Calu3 (cell line): ENCODE measurements around the gene SLC33A1. TPM values are rescaled to one million over a fixed set of nuclear protein-coding genes. Genes with fewer than 3 reads are reported as not detected.
A peak's percentile ranks its signal among the peaks of the same experiment; 100 is the strongest.
"Not testable (repeated sequence)": the region's sequence is repeated elsewhere in the genome, so short reads cannot be mapped to it uniquely, and the experiment has no call there.

Experiments used
- BruUV-seq: library from RNA; stranded (reverse); fragments of 400-500 nt; replicated peaks from 2 replicates; lab custom pipeline; 2021; lab: Mats Ljungman, UMichigan
- CTCF ChIA-PET: fragments of 300-600 bp; sonication (Branson Sonifier 250); formaldehyde crosslinking; loops from one replicate; lab custom pipeline; 2022; ENCODE audit warnings: antibody characterized with exemption; lab: Charles Lee
- DNase-seq: peaks from one replicate; pipeline ENCODE4 v3.0.0; 2022
- H3K27ac Mint-ChIP-seq: one replicate; pipeline ENCODE4 v1.8.0; 2022; ENCODE audit warnings: mixed read lengths; ENCODE audit not compliant: unreplicated experiment
- H3K27me3 Mint-ChIP-seq: one replicate; pipeline ENCODE4 v1.8.0; 2022; ENCODE audit warnings: mixed read lengths; ENCODE audit not compliant: unreplicated experiment
- H3K36me3 Mint-ChIP-seq: one replicate; pipeline ENCODE4 v1.8.0; 2022; ENCODE audit warnings: mild to moderate bottlenecking, moderate library complexity, mixed read lengths; ENCODE audit not compliant: insufficient read depth, unreplicated experiment
- H3K4me1 Mint-ChIP-seq: one replicate; pipeline ENCODE4 v1.8.0; 2022; ENCODE audit warnings: mild to moderate bottlenecking, low read depth, mixed read lengths; ENCODE audit not compliant: unreplicated experiment
- H3K4me3 Mint-ChIP-seq: one replicate; pipeline ENCODE4 v1.8.0; 2022; ENCODE audit warnings: mild to moderate bottlenecking, low read depth, moderate library complexity, mixed read lengths; ENCODE audit not compliant: unreplicated experiment
- H3K9me3 Mint-ChIP-seq: one replicate; pipeline ENCODE4 v1.8.0; 2022; ENCODE audit warnings: low read depth, mixed read lengths; ENCODE audit not compliant: unreplicated experiment
- CTCF ChIP-seq: fragments of 200-600 bp; IDR thresholded peaks from one replicate; pipeline ENCODE4 v1.8.0; 2022; ENCODE audit warnings: antibody characterized with exemption; ENCODE audit not compliant: unreplicated experiment
- intact Hi-C: fragments of 100-400 bp; cut with micrococcal nuclease; formaldehyde crosslinking; loops from one replicate; pipeline ENCODE4 v1.10.0; 2022; ENCODE audit not compliant: unreplicated experiment
- total RNA-seq: library from RNA; stranded (reverse); gene quantifications from 2 replicates; pipeline ENCODE4 v1.2.3, GENCODE V29; 2022

SLC33A1 gene
- total RNA-seq, 1 experiment from 2014 or later: 72.0 TPM

- intact Hi-C loops: loop anchor here (5.0 kb wide), 2 partner anchors 128 to 313 kb away; no protein-coding TSS in a partner anchor
- CTCF ChIA-PET: interaction anchor here (0.5 to 3.4 kb wide), 8 partner anchors 11 to 535 kb away, joined by 3 to 16 read pairs (median 4); partner anchors contain the start of genes C3orf33 and SLC33A1
These were observed 16.1 kb upstream of the SLC33A1 start, which contains the start of gene GMPS for GRCh38 chr3:155870133-155870944. Gene GMPS (plus strand): TSS chr3:155870650. CDS start chr3:155870871, 221 bp downstream.

DNA sequence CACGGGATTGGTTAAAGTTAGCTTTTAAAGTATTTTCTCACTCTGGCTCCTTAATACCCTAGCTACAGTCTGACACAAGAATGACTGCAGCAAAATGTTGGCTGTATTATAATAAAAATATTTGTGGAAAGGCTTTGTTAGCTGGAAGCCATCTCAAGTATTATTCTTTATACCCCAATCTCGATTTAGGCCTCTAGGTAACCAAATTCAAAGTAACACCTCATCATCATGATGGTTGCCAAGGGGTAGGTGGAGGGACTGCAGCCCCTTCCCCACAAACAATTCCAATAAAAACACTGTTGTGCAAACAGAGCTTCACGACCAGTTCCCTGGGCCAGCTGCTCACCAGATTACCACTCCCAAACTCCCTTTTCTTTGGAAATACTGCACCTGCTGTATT is 15.5 kb upstream of the SLC33A1 start:
- Mint-ChIP-seq H3K9me3 (no peaks in the 10 kb centered on the region), H3K27ac (peak overlapping the region; percentile 58), H3K36me3 (peaks cover 31% of the 10 kb centered on the region), H3K4me3 (peak overlapping the region; percentile 97), H3K4me1 (peaks cover 33% of the 10 kb centered on the region), H3K27me3 (no peaks in the 10 kb centered on the region)
- BruUV-seq: TSS peak; percentile 89
- CTCF ChIA-PET: interaction anchor here (0.6 to 3.4 kb wide), 6 partner anchors 12 to 535 kb away, joined by 3 to 12 read pairs (median 4); partner anchors contain the start of genes C3orf33 and SLC33A1
- intact Hi-C loops: loop anchor here (1.0 to 5.0 kb wide), 3 partner anchors 15 to 312 kb away; partner anchors contain the start of gene SLC33A1
- no peak for DNase-seq
- TF ChIP-seq CTCF: no peak

More at GRCh38 chr3:155870133-155870944, 16.1 kb upstream of the SLC33A1 start, which contains the start of gene GMPS:
- no TSS peak for BruUV-seq
- Mint-ChIP-seq H3K4me3 (peak within 1 kb of the TSS; percentile 97), H3K27me3 (no peaks in the 10 kb centered on the region), H3K27ac (peak within 1 kb of the TSS; percentile 86), H3K36me3 (peaks cover 37% of the 10 kb centered on the region), H3K9me3 (no peaks in the 10 kb centered on the region), H3K4me1 (peaks cover 37% of the 10 kb centered on the region)
- peak; percentile 100 for DNase-seq
- TF ChIP-seq CTCF: peak; percentile 21

DNA sequence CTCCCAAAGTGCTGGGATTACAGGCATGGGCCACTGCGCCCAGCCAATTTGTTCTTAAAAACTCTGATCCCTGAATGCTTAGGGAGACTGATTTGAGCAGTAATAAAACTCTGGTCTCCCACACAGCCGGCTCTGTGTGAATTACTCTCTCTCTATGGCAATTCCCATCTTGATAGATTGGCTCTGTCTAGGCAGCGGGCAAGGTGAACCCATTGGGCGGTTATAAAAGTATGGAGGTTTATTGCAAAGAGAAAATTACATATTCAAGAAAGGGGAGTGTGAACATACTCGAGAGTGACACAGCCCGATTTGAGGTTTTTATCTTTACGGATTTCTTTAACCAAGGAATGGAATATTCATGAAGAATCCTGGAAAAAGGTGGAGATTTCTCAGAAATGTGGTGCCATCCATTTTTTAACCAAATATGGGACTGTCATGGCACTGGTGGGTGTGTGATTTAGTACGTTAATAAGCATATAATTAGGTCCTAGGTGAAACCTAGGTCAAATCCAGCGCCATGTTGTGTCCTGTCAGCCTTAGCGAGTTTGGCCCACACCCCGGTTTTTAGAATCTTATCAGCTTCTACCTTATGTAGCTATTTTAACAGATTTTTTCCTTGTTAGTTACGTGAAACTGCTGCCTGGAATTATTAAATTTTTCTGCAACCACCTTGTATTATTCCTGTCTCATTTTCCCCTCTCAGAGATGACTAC is 9.0 kb upstream of the SLC33A1 start:
- H3K27ac Mint-ChIP-seq: no peak overlapping the region
- H3K36me3 Mint-ChIP-seq: no peaks in the 10 kb centered on the region
- no peak overlapping the region for H3K4me3 Mint-ChIP-seq
- CTCF ChIA-PET: no interaction called here
- no peak for DNase-seq
- no peaks in the 10 kb centered on the region for H3K27me3 Mint-ChIP-seq
- no peak for TF ChIP-seq CTCF
- H3K9me3 Mint-ChIP-seq: peaks cover 3% of the 10 kb centered on the region
- no TSS peak for BruUV-seq
- no peaks in the 10 kb centered on the region for H3K4me1 Mint-ChIP-seq
- intact Hi-C loops: no loop called here

- DNase-seq, H3K27me3 Mint-ChIP-seq, intact Hi-C loops, H3K4me1 Mint-ChIP-seq, H3K36me3 Mint-ChIP-seq, CTCF ChIA-PET, H3K9me3 Mint-ChIP-seq, BruUV-seq, H3K27ac Mint-ChIP-seq, H3K4me3 Mint-ChIP-seq: not testable (repeated sequence)
These were observed 8.2 kb upstream of the SLC33A1 start for GRCh38 chr3:155862290-155862982.
